Lower lobe of right lung (tissue), 2 donors: ENCODE data around the gene NGDN. TPM values are rescaled to one million over a fixed set of nuclear protein-coding genes. Genes with fewer than 3 reads are reported as not detected.

ENCODE experiments used
- ATAC-seq, 2 donors: fragments of 200-7000 bp; cut with Tn5 transposase; one replicate each; pipeline ENCODE4 v1.9.1; 2020 to 2022; ENCODE audit warnings: mild to moderate bottlenecking in 2 of 2, moderate library complexity in 2 of 2
- DNase-seq: peaks from one replicate; pipeline ENCODE4 v3.0.0-alpha.2; 2020
- H3K27ac ChIP-seq: fragments of 200-600 bp; one replicate; pipeline ENCODE4 v1.8.0; 2022
- H3K27me3 ChIP-seq: fragments of 200-600 bp; one replicate; pipeline ENCODE4 v1.8.0; 2022; ENCODE audit warnings: low read depth
- H3K36me3 ChIP-seq: fragments of 200-600 bp; one replicate; pipeline ENCODE4 v1.8.0; 2022; ENCODE audit warnings: mild to moderate bottlenecking
- H3K4me1 ChIP-seq: fragments of 200-600 bp; one replicate; pipeline ENCODE4 v1.8.0; 2022
- H3K4me3 ChIP-seq: fragments of 200-600 bp; one replicate; pipeline ENCODE4 v1.8.0; 2022; ENCODE audit warnings: mild to moderate bottlenecking
- H3K9me3 ChIP-seq: fragments of 200-600 bp; one replicate; pipeline ENCODE4 v1.8.0; 2022
- intact Hi-C: fragments of 100-400 bp; cut with DNase I; formaldehyde crosslinking; loops from one replicate; pipeline ENCODE4 v1.11.0; 2022
- total RNA-seq: library from RNA; stranded (reverse); fragmentation: NEBNext Ultra II Directional; extraction: Animal tissue kit (Norgen Biotek cat#: 25700); gene quantifications from one replicate; pipeline ENCODE4 v1.2.1, GENCODE V29; 2021
- TF ChIP-seq, protein P1 (sequence below): fragments of 200-600 bp; IDR thresholded peaks from one replicate; pipeline ENCODE4 v1.8.0; 2022; ENCODE audit warnings: antibody characterized with exemption, mild to moderate bottlenecking
- donor health status: DM: no; HTN: yes; CAD: no; lungs with severe emphysema.

Gene NGDN
- total RNA-seq, 1 donor from 2014 or later: 33.3 TPM

DNA sequence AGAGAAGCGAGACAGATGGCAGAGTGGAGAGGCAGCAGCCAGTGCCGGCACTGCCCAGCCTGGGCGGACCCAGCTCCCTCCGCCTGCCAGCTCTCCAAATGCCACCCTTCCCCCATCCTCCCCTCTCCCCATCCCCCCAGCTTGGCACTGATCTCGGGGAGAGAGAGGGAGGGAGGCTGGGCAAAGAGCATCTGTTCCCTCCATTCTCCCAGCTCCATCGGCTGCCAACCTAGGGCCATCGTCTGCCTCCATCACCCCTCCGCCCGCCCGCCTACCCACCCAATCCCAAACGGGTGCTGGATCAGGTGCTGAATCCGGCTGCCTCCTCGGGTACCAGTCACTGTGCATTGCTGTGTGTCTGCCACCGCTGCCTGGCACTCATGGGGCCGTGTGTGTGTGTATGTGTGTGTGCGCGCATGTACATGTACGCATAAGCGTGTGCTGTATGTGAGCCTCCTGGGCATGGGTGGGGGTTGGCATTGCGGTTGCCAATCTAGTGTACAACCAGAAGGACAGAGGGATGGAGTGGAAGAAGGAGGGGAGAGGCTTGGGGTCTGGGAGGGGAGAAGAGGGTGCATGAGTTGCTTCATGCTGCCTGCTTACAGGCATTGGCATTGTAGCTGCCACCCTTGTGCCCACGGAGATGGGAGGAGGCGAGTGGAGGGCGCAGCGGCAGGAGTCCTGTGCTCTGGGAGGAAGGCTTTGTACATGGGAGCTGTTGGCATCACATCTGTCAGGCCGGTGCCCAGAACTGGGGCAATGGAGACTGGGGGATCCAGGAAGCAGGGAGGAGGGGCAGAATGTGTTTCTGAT lies 43.7 kb downstream of the NGDN start:
- no peaks in the 10 kb centered on the region for H3K27me3 ChIP-seq
- no peaks in the 10 kb centered on the region for H3K36me3 ChIP-seq
- no peak for DNase-seq
- no peaks in the 10 kb centered on the region for H3K9me3 ChIP-seq
- no peak for ATAC-seq
- intact Hi-C loops: no loop called here
- no peak overlapping the region for H3K4me3 ChIP-seq
- H3K4me1 ChIP-seq: no peaks in the 10 kb centered on the region
- H3K27ac ChIP-seq: no peak overlapping the region
- TF ChIP-seq, protein P1, sequence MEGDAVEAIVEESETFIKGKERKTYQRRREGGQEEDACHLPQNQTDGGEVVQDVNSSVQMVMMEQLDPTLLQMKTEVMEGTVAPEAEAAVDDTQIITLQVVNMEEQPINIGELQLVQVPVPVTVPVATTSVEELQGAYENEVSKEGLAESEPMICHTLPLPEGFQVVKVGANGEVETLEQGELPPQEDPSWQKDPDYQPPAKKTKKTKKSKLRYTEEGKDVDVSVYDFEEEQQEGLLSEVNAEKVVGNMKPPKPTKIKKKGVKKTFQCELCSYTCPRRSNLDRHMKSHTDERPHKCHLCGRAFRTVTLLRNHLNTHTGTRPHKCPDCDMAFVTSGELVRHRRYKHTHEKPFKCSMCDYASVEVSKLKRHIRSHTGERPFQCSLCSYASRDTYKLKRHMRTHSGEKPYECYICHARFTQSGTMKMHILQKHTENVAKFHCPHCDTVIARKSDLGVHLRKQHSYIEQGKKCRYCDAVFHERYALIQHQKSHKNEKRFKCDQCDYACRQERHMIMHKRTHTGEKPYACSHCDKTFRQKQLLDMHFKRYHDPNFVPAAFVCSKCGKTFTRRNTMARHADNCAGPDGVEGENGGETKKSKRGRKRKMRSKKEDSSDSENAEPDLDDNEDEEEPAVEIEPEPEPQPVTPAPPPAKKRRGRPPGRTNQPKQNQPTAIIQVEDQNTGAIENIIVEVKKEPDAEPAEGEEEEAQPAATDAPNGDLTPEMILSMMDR: no peak

DNA sequence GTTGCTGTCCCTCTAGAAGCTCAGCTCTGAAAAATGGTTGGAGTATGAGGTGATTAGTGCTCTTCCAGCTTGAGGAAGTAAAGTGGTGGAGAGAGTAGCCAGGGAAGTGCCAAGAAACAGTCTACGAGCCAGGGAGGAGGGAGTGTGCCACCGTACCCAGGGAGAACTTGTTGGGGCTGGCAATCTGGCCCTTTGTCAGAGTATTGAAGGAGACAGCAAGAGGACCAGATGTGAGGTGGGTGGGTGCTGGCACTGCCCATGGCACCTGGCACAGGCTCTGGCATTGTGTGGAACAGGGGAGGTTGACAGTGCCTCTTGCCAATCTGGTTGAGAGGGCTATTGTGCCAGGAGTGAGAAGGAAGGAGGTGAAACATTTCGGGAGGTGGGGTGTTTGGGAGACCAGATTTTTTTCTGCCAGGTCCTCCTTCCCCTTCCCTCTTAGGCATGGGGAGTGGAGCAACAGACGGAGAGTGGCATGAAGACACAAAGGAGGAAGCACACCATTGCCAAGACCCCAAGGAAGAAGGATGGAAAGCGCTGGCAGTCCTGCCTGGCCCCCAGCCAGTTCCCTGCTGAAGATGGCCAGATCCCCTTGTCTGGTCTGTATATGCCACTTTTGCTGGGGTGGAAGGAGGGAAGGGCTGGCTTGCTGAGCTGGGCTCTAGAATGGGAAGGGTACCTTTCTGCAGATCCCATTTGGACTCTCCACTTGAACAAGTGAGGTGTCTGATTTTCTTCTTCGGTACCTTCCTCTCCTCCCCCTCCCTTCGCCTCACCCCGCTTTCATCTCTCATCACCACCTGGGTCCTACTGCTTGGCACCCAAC lies 44.5 kb downstream of the NGDN start:
- no peak overlapping the region for H3K27ac ChIP-seq
- DNase-seq: no peak

DNA sequence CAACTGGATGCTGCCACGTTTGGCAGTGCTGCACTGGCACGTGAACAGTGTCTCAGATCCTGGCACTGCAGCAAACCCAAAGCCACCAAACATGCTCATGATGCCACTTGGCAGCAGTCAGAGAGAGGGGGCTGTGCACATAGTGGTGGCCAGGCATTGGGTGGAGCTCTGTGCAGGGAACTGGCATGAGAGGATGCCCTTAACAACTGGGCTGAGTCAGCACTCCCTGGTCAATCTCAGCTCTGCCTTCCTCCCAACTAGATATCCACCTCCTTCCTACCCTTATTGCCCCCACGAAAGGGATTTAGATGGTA lies 45.1 kb downstream of the NGDN start:
- intact Hi-C loops: no loop called here
- ATAC-seq (no peak), DNase-seq (no peak)
- no peaks in the 10 kb centered on the region for H3K27me3 ChIP-seq
- H3K36me3 ChIP-seq: no peaks in the 10 kb centered on the region
- no peaks in the 10 kb centered on the region for H3K4me1 ChIP-seq
- H3K4me3 ChIP-seq: no peak overlapping the region
- H3K27ac ChIP-seq: no peak overlapping the region
- H3K9me3 ChIP-seq: no peaks in the 10 kb centered on the region
- TF ChIP-seq, protein P1: no peak

More for the DNA sequence above, 44.5 kb downstream of the NGDN start:
- ATAC-seq: no peak
- H3K4me1 ChIP-seq: no peaks in the 10 kb centered on the region
- no peaks in the 10 kb centered on the region for H3K36me3 ChIP-seq
- intact Hi-C loops: no loop called here
- H3K27me3 ChIP-seq: no peaks in the 10 kb centered on the region
- no peak overlapping the region for H3K4me3 ChIP-seq
- no peaks in the 10 kb centered on the region for H3K9me3 ChIP-seq
- TF ChIP-seq, protein P1: no peak

DNA sequence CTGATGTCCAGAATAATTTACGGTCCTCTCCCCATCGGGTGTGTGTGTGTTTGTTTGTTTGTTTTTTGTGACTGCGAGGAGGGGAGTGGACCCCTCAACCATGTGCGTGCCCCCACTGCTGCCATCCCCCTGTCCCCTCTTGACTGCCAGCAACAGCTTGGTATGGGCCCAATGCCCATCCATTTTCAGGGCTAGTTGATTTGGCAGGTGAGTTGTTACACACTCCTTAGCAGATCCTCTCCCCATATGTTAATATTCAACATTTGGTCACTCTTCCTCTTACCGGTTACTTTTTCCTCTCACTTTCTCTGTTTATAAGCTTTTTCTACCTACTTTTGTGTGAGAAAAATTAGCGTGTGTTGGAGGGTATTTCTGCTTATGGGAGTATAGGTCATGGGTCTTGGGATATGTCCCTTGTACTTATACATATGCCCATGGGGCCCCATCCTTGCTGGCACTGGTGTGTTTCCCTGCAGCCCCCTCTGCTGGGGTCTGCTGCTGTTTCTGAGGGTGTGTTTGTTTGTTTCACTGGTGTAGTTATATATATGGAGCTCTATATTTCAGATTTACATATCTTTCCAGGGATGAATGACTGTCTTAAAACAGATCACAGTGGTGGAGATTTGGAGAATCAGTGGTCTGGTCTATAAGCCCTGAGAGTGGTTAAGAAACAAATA lies 48.3 kb downstream of the NGDN start:
- ATAC-seq: no peak
- no peaks in the 10 kb centered on the region for H3K9me3 ChIP-seq
- no peak for DNase-seq
- intact Hi-C loops: no loop called here
- H3K27me3 ChIP-seq: no peaks in the 10 kb centered on the region
- TF ChIP-seq, protein P1: no peak
- H3K36me3 ChIP-seq: no peaks in the 10 kb centered on the region
- no peak overlapping the region for H3K4me3 ChIP-seq
- no peaks in the 10 kb centered on the region for H3K4me1 ChIP-seq
- no peak overlapping the region for H3K27ac ChIP-seq

DNA sequence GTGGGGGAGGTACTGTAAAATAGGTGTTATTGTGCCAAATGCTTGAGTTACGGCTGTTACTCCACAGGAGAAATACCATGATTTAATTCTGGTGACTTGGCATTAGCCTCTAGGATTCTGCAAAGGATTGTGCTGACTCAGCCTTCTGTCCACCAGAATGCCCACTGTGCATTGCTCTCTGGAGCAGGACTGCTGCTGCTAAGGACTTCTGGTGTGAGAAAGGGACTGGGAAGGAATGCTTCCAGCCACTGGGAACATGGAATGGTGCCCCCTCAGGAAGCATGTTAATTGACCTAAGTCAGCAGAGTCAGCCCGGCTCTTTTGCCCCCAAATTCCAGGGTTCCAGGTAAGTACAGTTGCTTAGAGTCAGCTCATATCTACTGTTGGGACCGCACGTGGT lies 49.2 kb downstream of the NGDN start:
- no peaks in the 10 kb centered on the region for H3K36me3 ChIP-seq
- no peaks in the 10 kb centered on the region for H3K27me3 ChIP-seq
- ATAC-seq: no peak
- no peaks in the 10 kb centered on the region for H3K9me3 ChIP-seq
- H3K27ac ChIP-seq: no peak overlapping the region
- no peak for DNase-seq
- TF ChIP-seq, protein P1: no peak
- intact Hi-C loops: no loop called here
- no peak overlapping the region for H3K4me3 ChIP-seq
- H3K4me1 ChIP-seq: no peaks in the 10 kb centered on the region
